Neural progenitor cell (in vitro differentiated cells): ENCODE data around the gene PDLIM5. TPM values are rescaled to one million over a fixed set of nuclear protein-coding genes. Genes with fewer than 3 reads are reported as not detected.

Experiments
- DNase-seq: peaks from one replicate; pipeline ENCODE4 v3.0.0-alpha.2; 2016; ENCODE audit warnings: low spot score
- H2AFZ ChIP-seq: fragments of 200-600 bp; sonication (generic); replicated peaks from 2 replicates; pipeline ENCODE4 v1.6.1; 2016; ENCODE audit warnings: antibody characterized with exemption
- H3F3A ChIP-seq: fragments of 200-600 bp; sonication (generic); 2 replicates; pipeline ENCODE4 v1.6.1; 2016; ENCODE audit warnings: antibody characterized with exemption, low read depth
- H3K27ac ChIP-seq: fragments of 200-600 bp; sonication (generic); 2 replicates; pipeline ENCODE4 v1.5.1; 2016; ENCODE audit warnings: mild to moderate bottlenecking
- H3K27me3 ChIP-seq: fragments of 200-600 bp; sonication (generic); 2 replicates; pipeline ENCODE4 v1.6.1; 2016; ENCODE audit warnings: mild to moderate bottlenecking, moderate library complexity
- H3K36me3 ChIP-seq: fragments of 200-600 bp; sonication (generic); 2 replicates; pipeline ENCODE4 v1.5.1; 2016
- H3K4me1 ChIP-seq: fragments of 200-600 bp; sonication (generic); 2 replicates; pipeline ENCODE4 v1.6.1; 2016; ENCODE audit warnings: mixed run types
- H3K4me2 ChIP-seq: fragments of 200-600 bp; sonication (generic); 2 replicates; pipeline ENCODE4 v1.6.1; 2016
- H3K4me3 ChIP-seq: fragments of 200-600 bp; sonication (generic); 2 replicates; pipeline ENCODE4 v1.5.1; 2016
- H3K79me2 ChIP-seq: fragments of 200-600 bp; sonication (generic); 2 replicates; pipeline ENCODE4 v1.6.1; 2016; ENCODE audit warnings: low read depth
- H3K9ac ChIP-seq: fragments of 200-600 bp; sonication (generic); 2 replicates; pipeline ENCODE4 v1.6.1; 2016
- H3K9me3 ChIP-seq: fragments of 200-600 bp; sonication (generic); 2 replicates; pipeline ENCODE4 v1.5.1; 2016; ENCODE audit warnings: low read depth
- H4K20me1 ChIP-seq: fragments of 200-600 bp; sonication (generic); 2 replicates; pipeline ENCODE4 v1.6.1; 2016; ENCODE audit warnings: low read depth
- H3K27ac Mint-ChIP-seq: 3 replicates; pipeline ENCODE4 v1.8.0; 2021; ENCODE audit warnings: mixed read lengths
- H3K27me3 Mint-ChIP-seq: 2 replicates; pipeline ENCODE4 v1.8.0; 2022; ENCODE audit warnings: low read depth, mild to moderate bottlenecking, inconsistent platforms, moderate library complexity, mixed read lengths; ENCODE audit not compliant: insufficient read depth
- H3K36me3 Mint-ChIP-seq: 3 replicates; pipeline ENCODE4 v1.8.0; 2021; ENCODE audit warnings: mixed read lengths
- H3K4me1 Mint-ChIP-seq: 3 replicates; pipeline ENCODE4 v1.8.0; 2021; ENCODE audit warnings: mixed read lengths
- H3K4me3 Mint-ChIP-seq: 3 replicates; pipeline ENCODE4 v1.8.0; 2021; ENCODE audit warnings: mild to moderate bottlenecking, moderate library complexity, mixed read lengths
- H3K9me3 Mint-ChIP-seq: 3 replicates; pipeline ENCODE4 v1.8.0; 2020; ENCODE audit warnings: mixed read lengths
- EZH2 ChIP-seq: fragments of 200-600 bp; sonication (generic); IDR thresholded peaks from 2 replicates; pipeline ENCODE4 v1.6.1; 2017; ENCODE audit warnings: antibody characterized with exemption, mild to moderate bottlenecking, moderate library complexity
- EZH2phosphoT487 ChIP-seq: fragments of 200-600 bp; sonication (generic); IDR thresholded peaks from 2 replicates; pipeline ENCODE4 v1.6.1; 2017; ENCODE audit warnings: antibody characterized with exemption
- total RNA-seq: library from RNA; depleted of rRNA; stranded (reverse); fragments of >200 nt; gene quantifications from 2 replicates; pipeline ENCODE4 v1.2.3, GENCODE V29; 2015; ENCODE audit warnings: low replicate concordance
- TF ChIP-seq, protein P1 (sequence below): fragments of 200-600 bp; sonication (generic); IDR thresholded peaks from 2 replicates; pipeline ENCODE4 v1.5.1; 2017; ENCODE audit warnings: antibody characterized with exemption, mild to moderate bottlenecking

Gene PDLIM5
- total RNA-seq, 1 donor from 2014 or later = 68.4 TPM

DNA sequence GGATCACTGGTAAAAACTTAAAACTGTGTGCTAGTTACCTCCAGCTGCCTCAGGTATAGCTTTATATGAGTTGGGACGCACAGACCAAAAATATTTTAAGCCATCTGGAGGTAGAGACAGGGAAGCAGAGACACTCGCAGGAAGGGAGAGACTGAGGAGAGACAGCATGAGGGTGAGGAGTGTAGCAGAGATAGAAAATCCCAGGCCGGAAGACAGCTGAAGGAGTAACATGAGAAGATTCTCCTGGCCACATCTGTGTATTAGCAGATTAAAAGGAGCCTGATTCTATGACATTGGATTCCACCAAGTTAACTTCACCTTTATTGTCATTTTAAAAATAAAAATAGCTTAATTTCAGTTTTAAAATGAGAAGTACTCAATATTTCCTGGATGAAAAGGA lies 84.3 kb downstream of the PDLIM5 start:
- peaks cover 18% of the 10 kb centered on the region for H3K36me3 Mint-ChIP-seq
- H3K4me1 Mint-ChIP-seq = peaks cover 38% of the 10 kb centered on the region
- Histone ChIP-seq H3F3A (peaks cover 8% of the 10 kb centered on the region), H4K20me1 (peaks cover 7% of the 10 kb centered on the region), H3K4me2 (peak overlapping the region; percentile 56), H3K9me3 (no peaks in the 10 kb centered on the region), H3K4me3 (no peak overlapping the region), H3K4me1 (peaks cover 44% of the 10 kb centered on the region), H3K27me3 (no peaks in the 10 kb centered on the region), H3K79me2 (peaks cover 20% of the 10 kb centered on the region), H3K9ac (no peak overlapping the region), H3K27ac (peak overlapping the region; percentile 53), H3K36me3 (no peaks in the 10 kb centered on the region), H2AFZ (no peak overlapping the region)
- TF ChIP-seq EZH2phosphoT487 (no peak), EZH2 (no peak)
- TF ChIP-seq, protein P1, sequence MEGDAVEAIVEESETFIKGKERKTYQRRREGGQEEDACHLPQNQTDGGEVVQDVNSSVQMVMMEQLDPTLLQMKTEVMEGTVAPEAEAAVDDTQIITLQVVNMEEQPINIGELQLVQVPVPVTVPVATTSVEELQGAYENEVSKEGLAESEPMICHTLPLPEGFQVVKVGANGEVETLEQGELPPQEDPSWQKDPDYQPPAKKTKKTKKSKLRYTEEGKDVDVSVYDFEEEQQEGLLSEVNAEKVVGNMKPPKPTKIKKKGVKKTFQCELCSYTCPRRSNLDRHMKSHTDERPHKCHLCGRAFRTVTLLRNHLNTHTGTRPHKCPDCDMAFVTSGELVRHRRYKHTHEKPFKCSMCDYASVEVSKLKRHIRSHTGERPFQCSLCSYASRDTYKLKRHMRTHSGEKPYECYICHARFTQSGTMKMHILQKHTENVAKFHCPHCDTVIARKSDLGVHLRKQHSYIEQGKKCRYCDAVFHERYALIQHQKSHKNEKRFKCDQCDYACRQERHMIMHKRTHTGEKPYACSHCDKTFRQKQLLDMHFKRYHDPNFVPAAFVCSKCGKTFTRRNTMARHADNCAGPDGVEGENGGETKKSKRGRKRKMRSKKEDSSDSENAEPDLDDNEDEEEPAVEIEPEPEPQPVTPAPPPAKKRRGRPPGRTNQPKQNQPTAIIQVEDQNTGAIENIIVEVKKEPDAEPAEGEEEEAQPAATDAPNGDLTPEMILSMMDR = no peak
- no peaks in the 10 kb centered on the region for H3K9me3 Mint-ChIP-seq
- H3K27me3 Mint-ChIP-seq = no peaks in the 10 kb centered on the region
- DNase-seq = no peak
- no peak overlapping the region for H3K4me3 Mint-ChIP-seq
- H3K27ac Mint-ChIP-seq = no peak overlapping the region

DNA sequence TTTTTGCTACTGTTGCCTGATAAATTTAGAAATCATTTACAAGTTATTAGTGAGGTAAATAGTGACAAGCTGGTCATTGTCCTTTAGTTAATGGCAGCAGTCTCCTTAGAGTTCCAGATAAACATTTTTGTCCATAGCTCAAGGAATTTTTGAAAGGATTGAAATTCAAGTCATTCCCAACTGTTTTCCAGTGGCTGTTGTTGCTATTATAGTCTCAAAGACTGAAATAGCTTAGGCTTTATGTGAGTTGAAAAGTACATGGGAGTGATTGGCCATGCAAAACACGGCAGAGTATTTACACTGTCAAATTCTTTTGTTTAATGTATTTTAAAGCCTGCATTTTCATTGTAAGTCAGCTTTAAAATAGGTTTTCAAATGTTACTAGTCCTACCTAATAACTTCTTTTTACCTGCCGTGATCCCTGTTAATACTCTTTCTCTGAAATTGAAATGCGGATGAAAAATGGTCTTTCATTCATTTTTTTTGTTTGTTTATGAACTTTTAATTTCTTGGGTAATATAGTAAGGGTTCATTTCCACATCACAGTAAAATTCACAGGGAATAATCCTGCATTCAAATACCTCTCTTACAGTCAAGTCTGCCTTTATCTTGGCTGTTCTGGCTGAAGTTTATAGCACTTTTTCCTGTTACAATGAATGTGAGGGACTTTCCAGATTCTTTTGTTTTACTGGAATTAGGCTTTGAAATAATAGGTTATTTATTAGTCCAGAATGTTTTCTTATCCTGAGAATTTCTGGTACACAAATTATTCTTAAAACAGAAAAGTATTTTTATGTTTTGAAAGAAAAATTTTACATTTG lies 85.1 kb downstream of the PDLIM5 start:
- Mint-ChIP-seq H3K36me3 (peaks cover 23% of the 10 kb centered on the region), H3K27ac (no peak overlapping the region), H3K9me3 (no peaks in the 10 kb centered on the region), H3K27me3 (no peaks in the 10 kb centered on the region), H3K4me3 (no peak overlapping the region), H3K4me1 (peaks cover 38% of the 10 kb centered on the region)
- peaks cover 20% of the 10 kb centered on the region for H3K79me2 ChIP-seq
- H3K4me3 ChIP-seq = no peak overlapping the region
- H3F3A ChIP-seq = peaks cover 8% of the 10 kb centered on the region
- peak overlapping the region; percentile 56 for H3K4me2 ChIP-seq
- TF ChIP-seq, protein P1 = no peak
- TF ChIP-seq EZH2 = no peak
- TF ChIP-seq EZH2phosphoT487 = no peak
- no peaks in the 10 kb centered on the region for H3K36me3 ChIP-seq
- peak; percentile 19 for DNase-seq
- H2AFZ ChIP-seq = no peak overlapping the region
- no peaks in the 10 kb centered on the region for H3K27me3 ChIP-seq
- peak overlapping the region; percentile 53 for H3K27ac ChIP-seq
- H3K4me1 ChIP-seq = peaks cover 43% of the 10 kb centered on the region
- H3K9ac ChIP-seq = no peak overlapping the region
- H4K20me1 ChIP-seq = peaks cover 7% of the 10 kb centered on the region
- H3K9me3 ChIP-seq = no peaks in the 10 kb centered on the region

GRCh38 chr4:94537921-94538628 lies 86.3 kb downstream of the PDLIM5 start:
- H3K4me1 Mint-ChIP-seq = peaks cover 38% of the 10 kb centered on the region
- peaks cover 23% of the 10 kb centered on the region for H3K36me3 Mint-ChIP-seq
- Histone ChIP-seq H3K9ac (no peak overlapping the region), H2AFZ (no peak overlapping the region), H3K4me2 (no peak overlapping the region), H3K36me3 (no peaks in the 10 kb centered on the region), H3K27ac (no peak overlapping the region), H4K20me1 (peaks cover 7% of the 10 kb centered on the region), H3K79me2 (peaks cover 20% of the 10 kb centered on the region), H3K27me3 (no peaks in the 10 kb centered on the region), H3K4me3 (no peak overlapping the region), H3K9me3 (no peaks in the 10 kb centered on the region), H3F3A (peaks cover 8% of the 10 kb centered on the region), H3K4me1 (peaks cover 43% of the 10 kb centered on the region)
- H3K4me3 Mint-ChIP-seq = no peak overlapping the region
- no peak overlapping the region for H3K27ac Mint-ChIP-seq
- TF ChIP-seq, protein P1 = no peak
- no peak for TF ChIP-seq EZH2phosphoT487
- no peak for TF ChIP-seq EZH2
- H3K27me3 Mint-ChIP-seq = no peaks in the 10 kb centered on the region
- no peak for DNase-seq
- H3K9me3 Mint-ChIP-seq = no peaks in the 10 kb centered on the region
